Measurements from ENCODE around the gene PSAPL1.

PSAPL1 gene

DNA sequence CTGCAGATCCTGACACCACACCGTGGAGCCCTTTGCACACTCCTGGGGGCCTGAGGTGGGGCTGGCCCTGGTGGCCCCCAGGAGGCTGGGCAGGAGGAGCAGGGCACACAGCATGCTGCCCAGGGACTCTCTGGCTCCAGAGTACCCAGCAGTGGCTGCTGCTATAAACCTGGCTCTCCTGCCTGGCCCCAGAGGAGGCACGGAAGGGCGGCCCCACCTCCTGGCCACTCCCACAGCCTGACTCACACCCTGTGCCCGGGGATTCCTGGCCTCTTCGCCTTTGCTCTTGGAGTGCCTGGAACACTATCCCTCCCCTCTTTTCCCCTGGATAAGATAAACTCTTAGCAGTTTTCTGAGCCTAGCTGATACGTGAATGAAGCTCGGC is at the start of gene PSAPL1:
TSS of gene PSAPL1 (minus strand) at position 165 of the 385 bp plus-strand sequence. CDS start at position 114, 51 bp downstream.
- no peak for TF ChIP-seq CTCF (IDR thresholded peaks at IDR 0.05; ENCODE audit: extremely low read depth, insufficient read depth, missing control alignments)
- DNase-seq (ENCODE audit: low spot score): no peak
- in situ Hi-C loops (cut with MboI; ENCODE audit: low pct_unique_long_range_greater_than_20kb, low sequenced_read_pairs, unreplicated experiment): no loop called here

DNA sequence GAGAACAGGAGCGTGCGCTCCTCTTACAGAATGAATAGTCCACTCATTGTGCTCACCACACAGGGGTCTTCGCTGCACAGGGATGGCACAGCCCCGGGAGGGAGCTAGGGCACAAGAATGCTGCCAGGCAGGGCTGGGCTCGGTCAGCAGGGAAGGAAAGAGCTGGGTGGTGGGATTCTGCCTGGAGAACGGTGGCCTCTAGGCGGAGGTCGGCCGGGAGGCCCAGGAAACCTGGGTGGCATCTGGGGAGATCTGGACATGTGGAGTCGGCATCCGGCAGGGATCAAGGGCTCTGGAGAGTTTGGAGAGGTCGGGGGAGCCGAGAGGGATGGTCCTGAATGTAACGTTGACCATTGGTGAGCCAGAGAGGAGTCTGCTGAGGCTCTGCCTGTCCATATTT is 46.5 kb upstream of the PSAPL1 start:
- TF ChIP-seq CTCF (IDR thresholded peaks at IDR 0.05; ENCODE audit: extremely low read depth, insufficient read depth, missing control alignments): no peak
- DNase-seq (ENCODE audit: low spot score): no peak
- in situ Hi-C loops (cut with MboI; ENCODE audit: low pct_unique_long_range_greater_than_20kb, low sequenced_read_pairs, unreplicated experiment): no loop called here

DNA sequence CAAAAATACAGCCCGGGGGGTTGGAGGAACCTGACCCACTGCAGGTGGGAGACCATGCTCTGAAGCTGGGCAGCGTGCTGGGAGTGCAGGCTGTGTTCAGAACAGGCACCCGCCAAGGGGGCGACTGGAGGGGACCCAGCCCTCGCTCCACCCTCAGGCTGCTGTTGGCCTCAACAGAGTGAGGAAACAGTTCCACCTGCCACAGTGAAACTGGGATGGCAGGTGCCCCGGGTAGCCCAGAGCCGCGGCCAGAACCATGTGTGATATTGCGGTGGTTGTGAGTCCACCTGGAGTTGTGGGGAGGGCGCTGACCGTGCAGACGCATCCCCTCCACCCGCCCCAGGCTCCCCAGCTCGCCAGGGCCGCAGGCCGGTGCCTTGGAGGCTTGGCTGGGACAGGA is 45.7 kb upstream of the PSAPL1 start:
- no peak for DNase-seq (ENCODE audit: low spot score)
- no peak for TF ChIP-seq CTCF (IDR thresholded peaks at IDR 0.05; ENCODE audit: extremely low read depth, insufficient read depth, missing control alignments)
- in situ Hi-C loops (cut with MboI; ENCODE audit: low pct_unique_long_range_greater_than_20kb, low sequenced_read_pairs, unreplicated experiment): no loop called here

DNA sequence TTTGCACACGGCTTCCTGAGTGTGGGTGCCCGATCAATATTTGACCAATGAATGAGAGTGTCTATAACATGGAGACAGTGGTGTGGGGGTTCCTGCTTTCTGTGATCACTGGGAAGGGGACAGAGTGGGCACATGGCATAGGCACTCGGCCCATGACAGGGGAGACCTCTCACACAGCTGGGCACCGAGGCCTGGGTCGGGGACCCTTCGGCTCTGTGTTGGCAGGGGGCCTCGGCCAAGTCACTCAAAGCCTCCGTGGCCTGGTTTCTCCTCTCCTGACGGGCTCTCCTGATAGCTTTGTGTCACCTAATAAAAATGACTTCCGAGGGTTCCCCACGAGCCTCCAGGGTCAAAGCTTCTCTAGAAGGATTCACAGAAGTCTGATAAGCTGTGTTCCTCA is 43.9 kb upstream of the PSAPL1 start:
- TF ChIP-seq CTCF (IDR thresholded peaks at IDR 0.05; ENCODE audit: extremely low read depth, insufficient read depth, missing control alignments): no peak
- DNase-seq (ENCODE audit: low spot score): no peak
- in situ Hi-C loops (cut with MboI; ENCODE audit: low pct_unique_long_range_greater_than_20kb, low sequenced_read_pairs, unreplicated experiment): no loop called here

- TF ChIP-seq CTCF (IDR thresholded peaks at IDR 0.05; ENCODE audit: extremely low read depth, insufficient read depth, missing control alignments): no peak
- in situ Hi-C loops (cut with MboI; ENCODE audit: low pct_unique_long_range_greater_than_20kb, low sequenced_read_pairs, unreplicated experiment): no loop called here
- DNase-seq (ENCODE audit: low spot score): no peak
Observed at GRCh38 chr4:7477695-7478094, 43.0 kb upstream of the PSAPL1 start.

DNA sequence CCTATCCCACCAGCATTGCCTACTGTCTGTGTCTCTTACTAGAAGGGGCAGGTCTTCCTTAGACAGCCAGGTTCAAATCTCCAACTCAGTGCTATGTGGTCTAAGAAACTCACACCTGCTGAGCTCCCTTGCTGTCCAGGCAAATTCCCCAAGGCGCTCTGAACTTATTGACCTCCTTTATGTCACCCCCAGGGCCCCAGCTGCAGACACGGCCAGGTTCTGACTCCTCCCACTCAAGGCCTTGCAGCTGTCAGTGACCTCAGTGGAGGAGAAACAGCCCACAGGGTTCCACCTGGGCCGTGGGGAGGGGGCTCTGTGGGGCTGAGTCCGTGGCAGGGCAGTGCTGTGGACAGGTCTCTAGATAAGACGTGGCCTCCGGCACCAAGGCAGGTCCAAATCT is 42.1 kb upstream of the PSAPL1 start:
- no peak for TF ChIP-seq CTCF (IDR thresholded peaks at IDR 0.05; ENCODE audit: extremely low read depth, insufficient read depth, missing control alignments)
- no peak for DNase-seq (ENCODE audit: low spot score)
- in situ Hi-C loops (cut with MboI; ENCODE audit: low pct_unique_long_range_greater_than_20kb, low sequenced_read_pairs, unreplicated experiment): no loop called here

DNA sequence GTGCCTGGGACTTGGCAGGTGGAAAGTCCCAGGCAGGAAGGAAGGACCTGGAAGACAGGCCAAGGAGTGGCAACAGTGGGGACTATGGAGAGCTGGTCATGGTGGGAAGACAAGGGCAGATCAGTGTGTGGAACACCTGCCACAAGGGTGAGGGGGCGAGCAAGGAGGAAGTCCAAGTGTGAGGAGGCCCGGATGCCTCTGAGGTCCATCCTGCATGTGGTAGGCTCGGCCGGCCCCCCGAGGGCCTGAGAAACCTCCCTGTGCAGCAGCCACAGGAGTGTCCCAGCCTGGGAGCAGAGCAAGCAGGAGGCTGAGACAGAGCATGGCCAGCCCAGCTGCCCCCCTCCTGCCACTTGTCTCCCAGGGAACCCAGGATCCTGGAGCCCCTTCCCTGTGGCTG is 40.5 kb upstream of the PSAPL1 start:
- no peak for DNase-seq (ENCODE audit: low spot score)
- no peak for TF ChIP-seq CTCF (IDR thresholded peaks at IDR 0.05; ENCODE audit: extremely low read depth, insufficient read depth, missing control alignments)
- in situ Hi-C loops (cut with MboI; ENCODE audit: low pct_unique_long_range_greater_than_20kb, low sequenced_read_pairs, unreplicated experiment): no loop called here
